ENCODE measurements around the gene MEGF10.

DNA sequence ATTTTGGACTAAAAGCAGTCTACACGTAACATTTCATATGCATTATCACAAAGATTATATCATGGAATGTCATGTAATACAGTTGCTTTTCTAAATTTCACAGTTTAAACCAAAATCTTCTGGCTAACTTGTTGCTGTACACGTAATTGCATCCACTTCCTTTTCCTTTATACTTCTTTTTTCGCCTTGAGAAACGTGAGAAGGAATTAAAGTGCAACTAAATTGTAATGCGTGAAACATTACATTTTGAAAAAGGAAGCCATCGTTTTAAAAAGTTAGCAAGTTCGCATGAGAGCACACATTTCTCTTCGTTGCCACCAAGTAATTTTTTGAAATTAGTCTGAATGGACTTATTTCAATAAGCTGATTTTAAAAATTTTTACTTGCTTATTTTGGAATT is 80.0 kb downstream of the MEGF10 start:
- TF ChIP-seq, protein P1, sequence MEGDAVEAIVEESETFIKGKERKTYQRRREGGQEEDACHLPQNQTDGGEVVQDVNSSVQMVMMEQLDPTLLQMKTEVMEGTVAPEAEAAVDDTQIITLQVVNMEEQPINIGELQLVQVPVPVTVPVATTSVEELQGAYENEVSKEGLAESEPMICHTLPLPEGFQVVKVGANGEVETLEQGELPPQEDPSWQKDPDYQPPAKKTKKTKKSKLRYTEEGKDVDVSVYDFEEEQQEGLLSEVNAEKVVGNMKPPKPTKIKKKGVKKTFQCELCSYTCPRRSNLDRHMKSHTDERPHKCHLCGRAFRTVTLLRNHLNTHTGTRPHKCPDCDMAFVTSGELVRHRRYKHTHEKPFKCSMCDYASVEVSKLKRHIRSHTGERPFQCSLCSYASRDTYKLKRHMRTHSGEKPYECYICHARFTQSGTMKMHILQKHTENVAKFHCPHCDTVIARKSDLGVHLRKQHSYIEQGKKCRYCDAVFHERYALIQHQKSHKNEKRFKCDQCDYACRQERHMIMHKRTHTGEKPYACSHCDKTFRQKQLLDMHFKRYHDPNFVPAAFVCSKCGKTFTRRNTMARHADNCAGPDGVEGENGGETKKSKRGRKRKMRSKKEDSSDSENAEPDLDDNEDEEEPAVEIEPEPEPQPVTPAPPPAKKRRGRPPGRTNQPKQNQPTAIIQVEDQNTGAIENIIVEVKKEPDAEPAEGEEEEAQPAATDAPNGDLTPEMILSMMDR (IDR thresholded peaks at IDR 0.05; ENCODE audit: low read length), result no peak
- TF ChIP-seq EZH2 (IDR thresholded peaks at IDR 0.05; ENCODE audit: borderline replicate concordance, low read length), result no peak
